ENCODE measurements around the gene IFI6. TPM values are rescaled to one million over a fixed set of nuclear protein-coding genes. Genes with fewer than 3 reads are reported as not detected.

Gene IFI6
- polyA plus RNA-seq, 3 donors: 69.9 to 276 (median 276) TPM

DNA sequence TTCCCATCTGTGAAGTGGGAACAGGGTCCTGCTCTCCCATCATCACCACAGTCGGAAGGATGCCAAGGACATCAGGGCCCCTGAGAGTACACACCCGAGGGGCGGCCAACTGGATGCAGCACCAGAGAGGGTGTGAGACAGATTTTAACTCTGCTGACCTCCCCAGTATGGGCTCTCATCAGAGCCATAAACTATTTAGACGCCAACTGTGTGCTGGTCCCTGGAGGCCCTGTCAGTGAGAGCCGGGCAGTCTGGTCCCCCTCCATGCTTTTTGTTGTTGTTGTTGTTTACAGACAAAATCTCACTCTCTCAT lies 38.7 kb downstream of the IFI6 start:
- H4K20me1 ChIP-seq (ENCODE audit: insufficient read depth, low read length): peaks cover 15% of the 10 kb centered on the region
- H3K4me1 ChIP-seq (ENCODE audit: control insufficient read depth in 1 of 2, insufficient read depth in 2 of 2, low read length in 2 of 2): peaks cover 80 to 87% of the 10 kb centered on the region in 2 donors
- peak overlapping the region; percentile 96 for H3K4me2 ChIP-seq (replicated peaks; ENCODE audit: extremely low read depth, low read length, poor library complexity, severe bottlenecking)
- intact Hi-C loops (cut with micrococcal nuclease): loop anchor here in 1 of 2 donors (5.0 kb wide), 1 partner anchor 631 kb away; no protein-coding TSS in a partner anchor
- H3K27ac ChIP-seq (ENCODE audit: low read depth in 1 of 2, low read length in 2 of 2): peak overlapping the region; percentile 96 to 98
- peaks cover 0 to 2% (median 0%) of the 10 kb centered on the region in 3 donors for H3K27me3 Mint-ChIP-seq (ENCODE audit: low read depth in 3 of 3)
- H3K27ac Mint-ChIP-seq: peak overlapping the region in 3 of 7 donors; percentile 99 to 100 (median 100)
- DNase-seq: no peak
- H3K36me3 Mint-ChIP-seq: peaks cover 33 to 58% of the 10 kb centered on the region in 2 donors
- peaks cover 76% of the 10 kb centered on the region for H3K79me2 ChIP-seq (ENCODE audit: insufficient read depth, low read length)
- peak overlapping the region; percentile 100 for H3K9ac ChIP-seq (ENCODE audit: insufficient read depth, low read length, poor library complexity, severe bottlenecking)
- WGBS (ENCODE audit: insufficient coverage): no CpG with 5 or more reads among the region's 5 CpGs
- no peaks in the 10 kb centered on the region for H3K27me3 ChIP-seq (ENCODE audit: control insufficient read depth in 2 of 2, insufficient read depth in 2 of 2, low read length in 2 of 2)
- H3K9me3 ChIP-seq (replicated peaks in 1 of 2; ENCODE audit: control insufficient read depth in 1 of 2, insufficient read depth in 1 of 2, low read length in 2 of 2): no peaks in the 10 kb centered on the region
- H3K4me1 Mint-ChIP-seq: peaks cover 77% of the 10 kb centered on the region
- peaks cover 8 to 18% of the 10 kb centered on the region in 2 donors for H3K36me3 ChIP-seq (replicated peaks in 1 of 2; ENCODE audit: control insufficient read depth in 1 of 2, insufficient read depth in 2 of 2, low read length in 2 of 2)
- H3K4me3 Mint-ChIP-seq: peak overlapping the region; percentile 94 to 97
- H3K9me3 Mint-ChIP-seq: peaks cover 0 to 2% (median 0%) of the 10 kb centered on the region in 7 donors
- no peak overlapping the region for H2AFZ ChIP-seq (ENCODE audit: insufficient read depth, low read depth, low read length, poor library complexity, severe bottlenecking)
- H3K4me3 ChIP-seq (replicated peaks in 1 of 3; ENCODE audit: low read depth in 2 of 3, low read length in 3 of 3): peak overlapping the region; percentile 81 to 100 (median 84)
- TF ChIP-seq, protein P1, sequence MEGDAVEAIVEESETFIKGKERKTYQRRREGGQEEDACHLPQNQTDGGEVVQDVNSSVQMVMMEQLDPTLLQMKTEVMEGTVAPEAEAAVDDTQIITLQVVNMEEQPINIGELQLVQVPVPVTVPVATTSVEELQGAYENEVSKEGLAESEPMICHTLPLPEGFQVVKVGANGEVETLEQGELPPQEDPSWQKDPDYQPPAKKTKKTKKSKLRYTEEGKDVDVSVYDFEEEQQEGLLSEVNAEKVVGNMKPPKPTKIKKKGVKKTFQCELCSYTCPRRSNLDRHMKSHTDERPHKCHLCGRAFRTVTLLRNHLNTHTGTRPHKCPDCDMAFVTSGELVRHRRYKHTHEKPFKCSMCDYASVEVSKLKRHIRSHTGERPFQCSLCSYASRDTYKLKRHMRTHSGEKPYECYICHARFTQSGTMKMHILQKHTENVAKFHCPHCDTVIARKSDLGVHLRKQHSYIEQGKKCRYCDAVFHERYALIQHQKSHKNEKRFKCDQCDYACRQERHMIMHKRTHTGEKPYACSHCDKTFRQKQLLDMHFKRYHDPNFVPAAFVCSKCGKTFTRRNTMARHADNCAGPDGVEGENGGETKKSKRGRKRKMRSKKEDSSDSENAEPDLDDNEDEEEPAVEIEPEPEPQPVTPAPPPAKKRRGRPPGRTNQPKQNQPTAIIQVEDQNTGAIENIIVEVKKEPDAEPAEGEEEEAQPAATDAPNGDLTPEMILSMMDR (IDR thresholded peaks at IDR 0.05): no peak

DNA sequence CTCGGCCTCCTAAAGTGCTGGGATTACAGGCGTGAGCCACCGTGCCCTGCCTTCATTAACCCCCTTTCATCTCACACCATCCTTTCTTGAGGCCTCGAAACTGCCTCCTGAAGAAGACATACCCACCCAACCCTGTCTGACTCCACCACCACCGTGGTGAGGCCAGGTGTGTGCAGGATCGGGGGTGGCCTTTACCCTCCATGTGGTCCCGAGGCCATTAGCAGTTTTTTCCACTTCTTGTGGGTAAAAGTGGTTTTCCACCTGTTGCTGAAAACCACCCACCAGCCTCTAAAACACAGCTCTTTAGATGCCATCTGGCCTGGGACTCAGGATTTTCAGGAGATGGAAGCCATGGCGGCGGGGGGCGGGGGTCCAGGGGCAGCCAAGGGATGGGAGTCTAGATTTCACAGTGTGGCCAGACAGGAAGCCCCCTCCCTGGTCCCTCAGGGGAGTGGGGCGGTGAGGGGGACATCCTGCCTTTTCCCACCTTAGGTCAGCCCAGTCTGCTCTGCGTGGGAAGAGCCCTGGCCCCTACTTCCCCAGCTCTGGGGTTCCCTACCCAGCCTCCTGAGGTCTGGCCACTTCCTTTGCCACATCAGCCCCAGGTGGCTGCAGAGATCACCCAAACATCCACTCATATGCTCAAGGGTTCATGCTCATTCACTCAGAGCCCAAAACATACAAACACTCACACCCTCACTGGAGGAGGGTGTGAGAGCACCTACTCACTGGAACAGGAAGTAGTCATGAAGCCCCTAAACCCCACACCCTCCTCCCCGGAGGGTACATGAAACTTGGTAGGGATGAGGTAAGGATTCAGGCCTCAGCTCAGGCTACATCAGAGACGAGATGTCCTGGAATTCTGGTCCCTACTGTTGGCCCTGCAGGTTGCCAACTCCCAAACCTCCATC lies 39.4 kb downstream of the IFI6 start:
- Mint-ChIP-seq H3K27ac (peak overlapping the region in 3 of 7 donors; percentile 99 to 100 (median 100)), H3K4me1 (peaks cover 77% of the 10 kb centered on the region), H3K27me3 (ENCODE audit: low read depth in 3 of 3) (peaks cover 0 to 2% (median 0%) of the 10 kb centered on the region in 3 donors), H3K36me3 (peaks cover 36 to 64% of the 10 kb centered on the region in 2 donors), H3K4me3 (peak overlapping the region; percentile 94 to 97), H3K9me3 (no peaks in the 10 kb centered on the region)
- Histone ChIP-seq H3K9me3 (replicated peaks in 1 of 2; ENCODE audit: control insufficient read depth in 1 of 2, insufficient read depth in 1 of 2, low read length in 2 of 2) (no peaks in the 10 kb centered on the region), H3K27ac (ENCODE audit: low read depth in 1 of 2, low read length in 2 of 2) (peak overlapping the region; percentile 96 to 98), H3K27me3 (ENCODE audit: control insufficient read depth in 2 of 2, insufficient read depth in 2 of 2, low read length in 2 of 2) (no peaks in the 10 kb centered on the region), H3K4me1 (ENCODE audit: control insufficient read depth in 1 of 2, insufficient read depth in 2 of 2, low read length in 2 of 2) (peaks cover 80 to 87% of the 10 kb centered on the region in 2 donors), H3K79me2 (ENCODE audit: insufficient read depth, low read length) (peaks cover 79% of the 10 kb centered on the region), H3K9ac (ENCODE audit: insufficient read depth, low read length, poor library complexity, severe bottlenecking) (peak overlapping the region; percentile 100), H3K4me2 (replicated peaks; ENCODE audit: extremely low read depth, low read length, poor library complexity, severe bottlenecking) (peak overlapping the region; percentile 96), H4K20me1 (ENCODE audit: insufficient read depth, low read length) (peaks cover 15% of the 10 kb centered on the region), H3K36me3 (replicated peaks in 1 of 2; ENCODE audit: control insufficient read depth in 1 of 2, insufficient read depth in 2 of 2, low read length in 2 of 2) (peaks cover 8 to 23% of the 10 kb centered on the region in 2 donors), H3K4me3 (replicated peaks in 1 of 3; ENCODE audit: low read depth in 2 of 3, low read length in 3 of 3) (peak overlapping the region; percentile 81 to 100 (median 84)), H2AFZ (ENCODE audit: insufficient read depth, low read depth, low read length, poor library complexity, severe bottlenecking) (no peak overlapping the region)
- WGBS (ENCODE audit: insufficient coverage): 7% methylated on average over 5 of the region's 14 CpGs
- TF ChIP-seq, protein P1 (IDR thresholded peaks at IDR 0.05): no peak
- intact Hi-C loops (cut with micrococcal nuclease): loop anchor here in 1 of 2 donors (5.0 kb wide), 1 partner anchor 630 kb away; no protein-coding TSS in a partner anchor
- DNase-seq: peak; percentile 78 to 85 (median 80)

Measured in CD14-positive monocyte (primary cell).